Upper lobe of left lung (tissue), 6 donors: ENCODE results near the gene UBR2. TPM values are rescaled to one million over a fixed set of nuclear protein-coding genes. Genes with fewer than 3 reads are reported as not detected.
"Not testable (repeated sequence)": the region's sequence is repeated elsewhere in the genome, so short reads cannot be mapped to it uniquely, and the experiment has no call there.

Source experiments
- ATAC-seq, 2 donors: fragments of 200-7000 bp; cut with Tn5 transposase; one replicate each; pipeline ENCODE4 v1.9.1; 2022; ENCODE audit warnings: mild to moderate bottlenecking in 2 of 2, moderate library complexity in 2 of 2; ENCODE audit not compliant: low FRiP score in 2 of 2
- DNase-seq, 2 donors: peaks; one replicate each; pipeline ENCODE4 v3.0.0-alpha.2; 2019 to 2020
- H3K27ac ChIP-seq, 4 donors: fragments of 200-600 bp; sonication (generic); one replicate each; pipeline ENCODE4 v1.5.1; 2016 to 2019
- H3K27me3 ChIP-seq, 4 donors: fragments of 200-600 bp; sonication (generic); one replicate each; pipeline ENCODE4 v1.5.1; 2017 to 2019
- H3K36me3 ChIP-seq, 4 donors: fragments of 200-600 bp; sonication (generic); one replicate each; pipeline ENCODE4 v1.5.1; 2016 to 2019
- H3K4me1 ChIP-seq, 4 donors: fragments of 200-600 bp; sonication (generic); one replicate each; pipeline ENCODE4 v1.5.1; 2018 to 2019
- H3K4me3 ChIP-seq, 4 donors: fragments of 200-600 bp; sonication (generic); one replicate each; pipeline ENCODE4 v1.5.1; 2017 to 2019; ENCODE audit warnings: mild to moderate bottlenecking in 2 of 4, moderate library complexity in 1 of 4
- H3K9me3 ChIP-seq, 4 donors: fragments of 200-600 bp; sonication (generic); one replicate each; pipeline ENCODE4 v1.5.1; 2018 to 2019
- CTCF ChIP-seq, 6 experiments: fragments of 450-650 bp in 4 of 6; fragments of 200-600 bp in 2 of 6; sonication (generic) in 2 of 6; IDR thresholded peaks; one replicate each; pipeline ENCODE4 v1.5.1; 2016 to 2019; ENCODE audit warnings: antibody characterized with exemption in 6 of 6
- EP300 ChIP-seq, 4 donors: sonication (generic); formaldehyde crosslinking; IDR thresholded peaks; one replicate each; pipeline ENCODE4 v1.5.1; 2017; ENCODE audit warnings: antibody characterized with exemption in 4 of 4, control low read depth in 2 of 4
- POLR2A ChIP-seq, 4 donors: fragments of 450-650 bp; IDR thresholded peaks; one replicate each; pipeline ENCODE4 v1.5.1; 2016 to 2017; ENCODE audit warnings: antibody characterized with exemption in 4 of 4, mild to moderate bottlenecking in 2 of 4
- POLR2AphosphoS5 ChIP-seq, 2 donors: sonication (generic); formaldehyde crosslinking; IDR thresholded peaks; one replicate each; pipeline ENCODE4 v1.5.1; 2017; ENCODE audit warnings: antibody characterized with exemption in 2 of 2
- whole genome bisulfite sequencing, 2 donors: methylation state at CpG; one replicate each; pipeline ENCODE4 v1.1.5; 2017 to 2018; 5-methylcytosine and 5-hydroxymethylcytosine counted together
- small RNA-seq, 4 donors: library from RNA; depleted of rRNA; stranded (forward); fragments of <200 nt; gene quantifications; one replicate each; pipeline ENCODE3, GENCODE V24; 2016
- total RNA-seq, 6 donors: library from RNA; depleted of rRNA in 4 of 6; stranded (reverse); fragments of >200 nt in 4 of 6; gene quantifications; one replicate each; pipeline versions ENCODE4 v1.1.0 to v1.2.1, GENCODE V29; 2016 to 2021
- donor health status: DM: no; HTN: no; CAD: no; lungs with moderate emphysema.
- donor health status: DM: no; HTN: yes; CAD: no; lungs with severe emphysema.

UBR2 gene
- total RNA-seq, 6 donors from 2014 or later = 20.3 to 44.3 (median 32.8) TPM

- TF ChIP-seq POLR2AphosphoS5 (IDR thresholded peaks at IDR 0.05) = peak in 1 of 2 donors; percentile 25
- TF ChIP-seq POLR2A (IDR thresholded peaks at IDR 0.05) = peak in 1 of 4 donors; percentile 20
- ATAC-seq = not testable (repeated sequence)
Observed at GRCh38 chr6:42733867-42734481, 170.1 kb downstream of the UBR2 start.

DNA sequence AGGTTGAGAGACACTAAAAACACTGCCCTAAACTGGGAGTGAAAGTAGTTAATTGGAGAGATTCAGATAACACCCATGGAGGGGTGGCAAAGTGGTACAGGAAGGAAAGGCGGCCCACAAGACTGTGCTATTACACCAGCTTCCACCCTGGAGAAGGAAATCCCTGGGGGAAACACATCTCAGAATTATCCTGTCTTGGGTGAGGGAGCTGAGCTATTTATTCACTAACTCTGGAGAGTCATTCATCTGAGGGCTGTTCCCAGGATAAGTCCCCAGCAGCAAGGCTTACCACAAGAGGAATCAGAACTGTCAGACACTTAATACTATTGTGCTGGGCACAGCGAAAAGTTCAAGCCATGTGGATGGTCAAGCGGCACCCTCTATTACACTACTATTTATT lies 172.1 kb downstream of the UBR2 start:
- Histone ChIP-seq H3K4me3 (no peak overlapping the region), H3K27me3 (no peaks in the 10 kb centered on the region), H3K27ac (no peak overlapping the region), H3K36me3 (no peaks in the 10 kb centered on the region), H3K4me1 (peaks cover 0 to 5% (median 0%) of the 10 kb centered on the region in 4 donors), H3K9me3 (no peaks in the 10 kb centered on the region)
- DNase-seq (no peak), ATAC-seq (no peak)
- 92 to 93% methylated on average over 3 of the region's 3 CpGs for WGBS, 2 donors
- TF ChIP-seq CTCF (IDR thresholded peaks at IDR 0.05) (no peak), POLR2A (IDR thresholded peaks at IDR 0.05) (no peak), EP300 (IDR thresholded peaks at IDR 0.05) (no peak)

More at GRCh38 chr6:42733867-42734481, 170.1 kb downstream of the UBR2 start:
- not testable (repeated sequence) for H3K36me3 ChIP-seq, H3K4me3 ChIP-seq, H3K27me3 ChIP-seq, H3K9me3 ChIP-seq, H3K4me1 ChIP-seq, H3K27ac ChIP-seq
- WGBS, 2 donors = 62 to 68% methylated on average over 13 of the region's 13 CpGs
- peak in 1 of 2 donors; percentile 82 for DNase-seq

DNA sequence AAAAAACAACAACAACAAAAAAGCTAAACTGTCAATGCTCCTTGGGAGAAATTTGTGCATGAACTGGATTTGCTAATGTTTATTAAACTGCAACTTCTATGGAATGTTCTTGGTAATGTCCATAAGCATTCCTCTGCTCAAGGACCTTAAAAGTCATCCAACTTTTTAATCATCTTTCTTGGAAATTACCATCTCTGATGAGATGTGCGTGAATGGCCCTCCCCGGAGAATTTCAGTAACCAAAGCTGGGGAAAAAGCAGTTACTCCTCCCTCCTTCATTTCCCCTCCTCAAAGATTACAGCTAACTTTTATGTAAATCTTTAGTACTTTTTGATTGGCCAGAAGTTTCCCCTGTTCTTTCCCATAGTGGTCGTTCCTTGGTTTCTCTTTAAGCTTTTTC lies 176.9 kb downstream of the UBR2 start:
- TF ChIP-seq EP300 (IDR thresholded peaks at IDR 0.05) = no peak
- no peak for TF ChIP-seq POLR2A (IDR thresholded peaks at IDR 0.05)
- no peak for TF ChIP-seq POLR2AphosphoS5 (IDR thresholded peaks at IDR 0.05)
- TF ChIP-seq CTCF (IDR thresholded peaks at IDR 0.05) = no peak
- Histone ChIP-seq H3K4me1 (peaks cover 14 to 20% (median 18%) of the 10 kb centered on the region in 4 donors), H3K36me3 (no peaks in the 10 kb centered on the region), H3K4me3 (no peak overlapping the region), H3K27ac (no peak overlapping the region), H3K9me3 (no peaks in the 10 kb centered on the region), H3K27me3 (no peaks in the 10 kb centered on the region)
- no peak for ATAC-seq
- 64 to 70% methylated on average over 3 of the region's 3 CpGs for WGBS, 2 donors
- no peak for DNase-seq

DNA sequence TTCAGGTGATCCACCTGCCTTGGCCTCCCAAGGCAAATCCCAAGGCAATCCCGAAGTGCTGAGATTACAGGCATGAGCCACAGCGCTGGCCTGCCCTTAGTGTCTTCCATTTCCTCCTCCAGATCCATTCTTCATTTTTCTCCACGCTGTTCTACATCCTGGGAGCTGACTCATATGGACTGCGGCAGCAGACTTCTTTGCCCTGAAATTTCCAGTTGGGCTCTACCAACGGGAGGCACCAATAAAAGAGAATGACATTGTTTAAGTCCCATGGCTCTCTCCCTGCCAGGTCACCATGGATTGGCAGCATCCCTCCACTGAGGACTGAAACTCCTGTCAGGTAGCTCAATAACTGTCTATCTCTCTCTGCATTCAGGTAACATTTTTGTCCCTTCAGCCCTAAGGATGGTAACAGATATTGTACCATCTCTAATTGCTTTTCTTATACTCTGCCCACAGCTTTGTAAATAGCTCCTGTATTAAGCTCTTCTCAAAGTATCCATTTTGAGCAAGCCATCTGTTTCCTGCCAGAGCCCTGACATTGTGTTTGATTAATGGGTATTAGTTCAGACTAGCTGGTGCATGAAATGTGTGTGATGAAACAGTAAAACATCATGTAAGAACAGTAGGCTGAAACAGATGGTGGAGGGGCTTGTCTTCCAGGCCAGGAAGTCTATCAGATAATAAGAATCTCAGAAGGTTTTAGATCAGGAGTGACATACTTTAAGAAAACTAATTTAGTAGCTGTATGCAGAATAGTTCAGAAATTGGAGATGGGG lies 178.5 kb downstream of the UBR2 start:
- Histone ChIP-seq H3K4me3 (no peak overlapping the region), H3K4me1 (peaks cover 14 to 21% (median 18%) of the 10 kb centered on the region in 4 donors), H3K9me3 (no peaks in the 10 kb centered on the region), H3K27me3 (no peaks in the 10 kb centered on the region), H3K27ac (no peak overlapping the region), H3K36me3 (no peaks in the 10 kb centered on the region)
- 77 to 90% methylated on average over 5 of the region's 5 CpGs for WGBS, 2 donors
- no peak for TF ChIP-seq POLR2A (IDR thresholded peaks at IDR 0.05)
- TF ChIP-seq POLR2AphosphoS5 (IDR thresholded peaks at IDR 0.05) = no peak
- TF ChIP-seq EP300 (IDR thresholded peaks at IDR 0.05) = no peak
- no peak for TF ChIP-seq CTCF (IDR thresholded peaks at IDR 0.05)
- ATAC-seq = no peak
- DNase-seq = no peak

Small RNAs within 50 kb of the gene (small RNA-seq; reads per million reads assigned to genes)
- gene RNU6-890P = 0 reads per million in 4 donors

Other genes starting within 250 kb of the UBR2 start
- gene TRERF1, start 112.1 kb upstream of the UBR2 start, total RNA-seq = 1 to 10 TPM; 2.0 to 7.3 (median 5.4) TPM
- 1 to 10 TPM in 2 of 6 donors, under 1 TPM in 3, not detected in 1; 0.59 to 4.2 (median 0.76) TPM for gene PRPH2, start 158.6 kb downstream of the UBR2 start, total RNA-seq
- gene TBCC, start 182.1 kb downstream of the UBR2 start, total RNA-seq = 10 to 100 TPM; 14.3 to 34.7 (median 24.2) TPM
- 10 to 100 TPM; 11.1 to 23.8 (median 14.9) TPM for gene BICRAL, start 218.0 kb downstream of the UBR2 start, total RNA-seq